Brain microvascular endothelial cell (primary cell): Measurements from ENCODE around the gene AP2A1.

Experiments
- DNase-seq: peaks from one replicate; pipeline ENCODE4 v3.0.0-alpha.2; 2020
- H3K27ac ChIP-seq: fragments of 250-450 bp; sonication (Bioruptor Pico); 2 replicates; pipeline ENCODE4 v1.5.1; 2020; ENCODE audit warnings: mild to moderate bottlenecking, moderate library complexity
- H3K27me3 ChIP-seq: fragments of 250-450 bp; sonication (Bioruptor Pico); replicated peaks from 2 replicates; pipeline ENCODE4 v1.5.1; 2020; ENCODE audit warnings: mild to moderate bottlenecking
- H3K36me3 ChIP-seq: fragments of 250-450 bp; sonication (Bioruptor Pico); replicated peaks from 2 replicates; pipeline ENCODE4 v1.5.1; 2020; ENCODE audit warnings: mild to moderate bottlenecking
- H3K4me3 ChIP-seq: 2 replicates; pipeline ENCODE4 v1.5.1; 2011; ENCODE audit warnings: low read depth, mild to moderate bottlenecking, control low read depth, low read length, moderate library complexity
- in situ Hi-C: cut with HindIII; loops from 2 replicates; pipeline ENCODE4 v1.10.0; 2017; ENCODE audit warnings: low sequenced_read_pairs, low pct_ligation_motif_present
- TF ChIP-seq, protein P1 (sequence below): IDR thresholded peaks from 2 replicates; pipeline ENCODE4 v1.5.1; 2011; ENCODE audit warnings: low read depth, mild to moderate bottlenecking, moderate library complexity, low read length, control low read depth, inconsistent platforms; ENCODE audit errors: missing control alignments

Gene AP2A1

DNA sequence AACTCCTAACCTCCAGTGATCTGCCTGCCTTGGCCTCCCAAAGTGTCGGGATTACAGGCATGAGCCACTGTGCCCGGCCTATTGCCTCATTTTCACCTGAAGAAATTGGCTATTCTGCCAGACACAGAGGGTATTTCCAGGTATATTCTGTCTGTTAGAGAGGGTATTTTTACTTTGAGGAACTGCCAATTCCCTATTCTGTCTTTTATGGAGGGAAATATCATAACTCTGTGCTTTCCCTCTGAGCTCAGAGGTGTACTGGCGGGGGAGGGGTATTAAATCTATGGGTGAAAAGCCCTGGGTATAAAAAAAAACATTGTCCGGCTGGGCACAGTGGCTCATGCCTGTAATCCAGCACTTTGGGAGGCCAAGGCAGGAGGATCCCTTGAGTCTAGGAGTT lies 28.5 kb upstream of the AP2A1 start:
- in situ Hi-C loops = no loop called here
- H3K4me3 ChIP-seq = no peak overlapping the region
- TF ChIP-seq, protein P1, sequence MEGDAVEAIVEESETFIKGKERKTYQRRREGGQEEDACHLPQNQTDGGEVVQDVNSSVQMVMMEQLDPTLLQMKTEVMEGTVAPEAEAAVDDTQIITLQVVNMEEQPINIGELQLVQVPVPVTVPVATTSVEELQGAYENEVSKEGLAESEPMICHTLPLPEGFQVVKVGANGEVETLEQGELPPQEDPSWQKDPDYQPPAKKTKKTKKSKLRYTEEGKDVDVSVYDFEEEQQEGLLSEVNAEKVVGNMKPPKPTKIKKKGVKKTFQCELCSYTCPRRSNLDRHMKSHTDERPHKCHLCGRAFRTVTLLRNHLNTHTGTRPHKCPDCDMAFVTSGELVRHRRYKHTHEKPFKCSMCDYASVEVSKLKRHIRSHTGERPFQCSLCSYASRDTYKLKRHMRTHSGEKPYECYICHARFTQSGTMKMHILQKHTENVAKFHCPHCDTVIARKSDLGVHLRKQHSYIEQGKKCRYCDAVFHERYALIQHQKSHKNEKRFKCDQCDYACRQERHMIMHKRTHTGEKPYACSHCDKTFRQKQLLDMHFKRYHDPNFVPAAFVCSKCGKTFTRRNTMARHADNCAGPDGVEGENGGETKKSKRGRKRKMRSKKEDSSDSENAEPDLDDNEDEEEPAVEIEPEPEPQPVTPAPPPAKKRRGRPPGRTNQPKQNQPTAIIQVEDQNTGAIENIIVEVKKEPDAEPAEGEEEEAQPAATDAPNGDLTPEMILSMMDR = no peak

DNA sequence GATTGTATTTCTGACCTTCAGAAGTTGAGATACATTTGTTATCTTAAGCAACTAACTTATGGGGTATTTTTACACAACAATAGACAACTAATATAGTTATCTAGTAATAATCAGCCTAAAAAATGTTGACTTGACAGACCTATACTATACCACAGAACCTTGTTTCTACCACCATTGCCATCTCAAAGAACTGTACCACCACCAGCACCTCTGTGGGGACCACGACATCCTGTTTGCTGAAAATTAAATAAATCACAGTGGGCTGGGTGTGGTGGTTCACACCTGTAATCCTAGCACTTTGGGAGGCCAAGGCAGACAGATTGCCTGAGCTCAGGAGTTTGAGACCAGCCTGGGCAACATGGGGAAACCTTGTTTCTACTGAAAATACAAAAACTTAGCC lies 27.7 kb upstream of the AP2A1 start:
- in situ Hi-C loops = no loop called here
- TF ChIP-seq, protein P1 = no peak
- Histone ChIP-seq H3K4me3 (no peak overlapping the region), H3K27ac (no peak overlapping the region), H3K27me3 (no peaks in the 10 kb centered on the region), H3K36me3 (no peaks in the 10 kb centered on the region)
- DNase-seq = no peak

More for the DNA sequence above, 28.5 kb upstream of the AP2A1 start:
- Histone ChIP-seq H3K36me3 (no peaks in the 10 kb centered on the region), H3K27me3 (no peaks in the 10 kb centered on the region), H3K27ac (no peak overlapping the region)
- DNase-seq = no peak

DNA sequence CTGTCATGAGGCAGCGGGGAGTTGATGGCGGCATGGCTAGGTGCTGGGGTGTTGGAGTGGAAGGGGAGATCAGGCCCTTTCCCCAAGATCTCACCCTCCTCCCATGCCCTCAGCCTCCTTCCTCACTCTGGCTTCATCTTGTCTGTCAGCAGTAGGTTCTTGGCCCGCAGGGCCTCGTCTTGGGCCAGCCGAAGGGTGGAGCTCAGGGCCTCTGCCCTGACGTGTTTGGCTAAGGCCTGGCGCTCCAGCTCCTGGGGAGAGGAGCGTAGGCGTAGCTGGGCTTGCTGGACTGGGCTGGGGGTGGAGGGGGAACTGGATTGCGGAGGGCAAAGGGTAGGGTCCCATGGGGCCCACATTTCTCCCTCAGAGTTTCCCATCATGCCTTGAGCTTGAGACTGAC lies 26.9 kb upstream of the AP2A1 start:
- in situ Hi-C loops = no loop called here
- H3K27me3 ChIP-seq = no peaks in the 10 kb centered on the region
- TF ChIP-seq, protein P1 = no peak

DNA sequence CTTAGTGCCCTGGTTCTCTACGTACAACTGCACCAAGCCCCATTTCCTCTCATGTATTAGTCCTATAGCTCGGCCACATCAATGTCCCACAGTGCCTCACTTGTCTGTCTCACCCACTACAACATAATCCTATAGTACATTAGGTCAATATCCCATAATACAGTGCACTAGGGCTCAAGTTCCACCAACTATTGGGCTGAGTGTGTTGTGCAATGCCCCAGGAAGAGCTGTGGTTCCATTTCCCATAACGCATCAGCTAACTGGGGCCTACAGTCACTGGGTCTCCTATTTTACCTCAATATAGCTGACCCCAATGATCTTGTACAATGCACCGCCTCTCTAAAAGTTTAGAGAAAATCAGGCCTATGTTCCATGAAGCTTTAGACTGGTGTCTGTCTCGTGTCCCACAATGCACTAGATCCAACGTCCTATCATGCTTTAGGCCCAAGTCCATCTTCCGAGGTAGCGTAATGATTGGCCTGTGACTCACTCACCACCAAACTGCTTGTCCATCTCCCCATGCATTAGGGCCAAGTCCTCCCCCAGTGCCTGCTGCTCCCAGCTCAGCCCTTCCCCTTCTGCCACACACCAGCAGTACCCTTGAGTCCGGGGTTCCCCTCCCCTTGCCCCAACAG lies 25.5 kb upstream of the AP2A1 start:
- in situ Hi-C loops = no loop called here
- no peak for DNase-seq
- H3K27ac ChIP-seq = no peak overlapping the region
- H3K27me3 ChIP-seq = no peaks in the 10 kb centered on the region
- no peak overlapping the region for H3K4me3 ChIP-seq
- no peaks in the 10 kb centered on the region for H3K36me3 ChIP-seq
- TF ChIP-seq, protein P1 = no peak

More for the DNA sequence above, 26.9 kb upstream of the AP2A1 start:
- DNase-seq = no peak
- no peak overlapping the region for H3K27ac ChIP-seq
- no peaks in the 10 kb centered on the region for H3K36me3 ChIP-seq
- H3K4me3 ChIP-seq = no peak overlapping the region

DNA sequence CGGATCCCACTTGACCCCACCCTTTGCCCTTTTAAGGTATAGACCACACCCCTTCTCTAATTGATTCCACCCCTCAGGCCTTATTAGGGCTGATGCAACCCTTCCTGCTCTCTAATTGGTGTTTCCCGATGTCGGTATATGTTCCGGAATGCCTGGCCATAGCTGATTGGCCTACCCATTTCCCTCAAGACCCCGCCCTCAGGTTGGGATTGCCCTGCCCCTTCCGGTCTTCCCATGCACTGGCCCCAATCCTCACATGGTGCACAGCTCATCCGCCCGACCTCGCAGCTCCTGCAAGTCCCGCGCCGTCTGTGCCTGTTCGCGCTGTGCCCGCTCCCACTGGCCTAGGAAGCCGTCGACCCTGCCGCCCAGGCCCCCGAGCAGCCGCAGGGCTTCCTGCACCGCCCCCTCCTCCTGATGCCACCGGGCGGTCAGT lies 21.8 kb upstream of the AP2A1 start:
- no peaks in the 10 kb centered on the region for H3K27me3 ChIP-seq
- H3K4me3 ChIP-seq = no peak overlapping the region
- TF ChIP-seq, protein P1 = no peak
- no peaks in the 10 kb centered on the region for H3K36me3 ChIP-seq
- in situ Hi-C loops = no loop called here
- H3K27ac ChIP-seq = no peak overlapping the region
- no peak for DNase-seq
